HG02970 (cell line): ENCODE measurements around the gene IPPK.
"Not testable (repeated sequence)": the region's sequence is repeated elsewhere in the genome, so short reads cannot be mapped to it uniquely, and the experiment has no call there.

Source experiments
- ATAC-seq: cut with Tn5 transposase; IDR thresholded peaks from one replicate; pipeline ENCODE4 v1.9.1; 2021; ENCODE audit warnings: mild to moderate bottlenecking, moderate library complexity, moderate number of reproducible peaks; ENCODE audit not compliant: unreplicated experiment, low FRiP score

Gene IPPK

DNA sequence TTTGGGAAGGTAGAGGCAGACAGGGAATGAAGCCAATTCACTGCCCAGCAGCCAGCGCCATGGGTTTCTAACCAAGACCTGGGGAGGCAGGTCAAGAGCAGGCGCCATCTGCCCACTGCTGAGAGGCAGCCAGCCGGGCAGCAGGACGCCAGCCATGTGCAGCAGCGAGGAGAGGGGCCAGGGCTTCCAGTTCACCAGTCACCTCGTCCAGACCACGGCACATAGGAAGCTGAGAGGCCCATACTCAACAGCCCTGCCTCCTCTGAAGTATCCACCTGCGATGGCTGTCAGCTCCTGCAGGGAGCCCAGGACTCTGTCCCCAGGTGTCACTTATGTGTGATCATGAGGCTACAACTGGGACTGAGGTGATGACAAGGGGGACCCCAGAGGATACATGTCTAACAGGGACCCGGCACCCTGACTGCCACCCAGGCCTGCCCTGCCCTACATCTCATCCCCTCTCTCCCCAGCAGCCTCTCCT is 30.1 kb downstream of the IPPK start:
- ATAC-seq = no peak

DNA sequence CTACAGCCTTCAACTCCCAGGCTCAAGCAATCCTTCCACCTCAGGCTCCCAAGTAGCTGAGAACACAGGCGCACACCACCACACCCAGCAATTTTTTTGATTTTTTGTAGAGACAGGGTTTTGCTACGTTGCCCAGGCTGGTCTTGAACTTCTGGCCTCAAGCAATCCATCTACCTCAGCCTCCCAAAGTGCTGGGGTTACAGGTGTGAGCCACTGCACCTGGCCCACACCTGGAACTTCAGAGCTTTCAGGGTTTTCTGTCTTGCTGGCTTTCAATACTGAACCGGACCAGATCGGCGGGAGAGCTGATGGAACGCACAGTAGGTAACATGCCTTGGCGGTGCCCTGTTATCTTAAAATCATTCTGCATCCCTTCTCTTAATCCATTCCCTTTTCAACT is 30.8 kb downstream of the IPPK start:
- no peak for ATAC-seq

DNA sequence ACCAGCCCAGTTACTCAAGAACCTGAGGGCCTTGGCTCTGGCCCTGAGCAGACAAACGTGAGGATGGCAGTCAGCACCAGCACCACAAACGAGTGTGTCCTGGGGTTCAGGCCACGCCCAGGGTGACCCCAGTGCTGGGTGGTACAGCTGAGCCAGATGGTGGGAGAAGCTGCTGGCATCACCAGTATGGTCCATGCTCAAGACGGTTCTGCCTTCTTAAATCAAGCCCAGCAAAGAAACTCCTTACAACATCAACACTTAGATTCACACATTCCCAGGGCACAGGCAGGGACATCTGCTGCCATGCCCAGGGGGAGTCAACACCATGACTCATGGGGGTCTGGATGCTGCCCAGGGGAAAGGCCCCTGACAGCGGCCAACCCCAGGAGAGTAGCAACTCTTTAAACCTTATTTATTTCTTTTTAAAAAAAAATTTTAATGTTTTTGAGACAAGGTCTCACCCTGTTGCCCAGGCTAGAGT is 31.3 kb downstream of the IPPK start:
- ATAC-seq = no peak

DNA sequence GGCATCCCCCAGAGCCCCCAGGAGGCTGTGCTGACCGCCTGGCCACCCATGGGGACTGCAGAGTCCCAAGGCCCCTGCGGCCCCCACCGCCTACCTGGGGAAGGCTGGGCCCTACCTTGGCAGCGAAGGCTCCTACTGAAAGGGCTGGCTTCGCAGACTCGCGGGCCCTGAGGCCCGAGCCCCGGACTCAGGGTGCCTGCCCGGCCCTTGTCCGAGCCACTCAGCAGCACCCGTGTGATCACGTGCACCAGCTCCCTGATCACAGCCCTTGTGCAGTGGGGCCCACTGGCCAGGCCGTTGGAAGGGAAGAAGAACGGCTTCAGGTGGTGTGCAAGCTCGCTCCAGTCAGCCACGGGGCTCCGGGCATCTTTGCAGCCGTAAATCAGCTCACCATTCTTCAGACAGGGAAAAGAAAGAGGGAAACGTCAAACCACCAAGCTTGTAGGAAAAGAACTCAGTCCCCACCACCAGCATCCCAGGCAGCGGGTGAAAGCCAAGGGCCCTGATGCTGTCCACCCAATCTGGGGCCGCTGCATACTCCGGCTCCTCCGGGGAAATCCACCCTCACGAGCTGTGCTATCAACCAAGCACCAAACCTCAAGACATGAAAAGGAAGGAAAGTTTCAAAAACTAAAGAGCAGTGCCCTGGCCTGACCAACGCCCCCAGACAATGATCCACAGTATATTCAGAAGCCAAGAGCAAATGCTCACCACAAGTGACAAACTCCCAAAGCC is 31.9 kb downstream of the IPPK start:
- no peak for ATAC-seq

- ATAC-seq = no peak
These were observed 32.6 kb downstream of the IPPK start for GRCh38 chr9:92637326-92637725.

- no peak for ATAC-seq
These were observed 33.3 kb downstream of the IPPK start for GRCh38 chr9:92636627-92637026.

DNA sequence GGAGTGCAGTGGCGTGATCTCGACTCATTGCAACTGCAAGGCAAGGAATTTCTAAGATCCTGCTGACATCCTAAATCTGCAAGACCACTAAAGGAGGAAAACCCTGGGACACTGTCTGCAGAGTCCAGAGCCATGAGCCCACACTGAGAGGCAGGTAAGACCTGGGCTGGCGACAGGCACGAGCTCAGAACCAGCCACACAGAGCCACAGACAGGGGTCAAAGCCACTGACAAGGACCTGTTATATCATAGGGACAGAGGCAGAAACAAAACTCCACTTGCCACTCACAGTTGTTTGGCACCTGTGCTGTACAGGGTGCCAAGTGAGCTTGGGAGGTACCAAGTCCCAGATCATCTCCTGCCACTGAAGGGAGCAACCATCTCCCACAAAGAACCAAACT is 34.2 kb downstream of the IPPK start:
- ATAC-seq = no peak

DNA sequence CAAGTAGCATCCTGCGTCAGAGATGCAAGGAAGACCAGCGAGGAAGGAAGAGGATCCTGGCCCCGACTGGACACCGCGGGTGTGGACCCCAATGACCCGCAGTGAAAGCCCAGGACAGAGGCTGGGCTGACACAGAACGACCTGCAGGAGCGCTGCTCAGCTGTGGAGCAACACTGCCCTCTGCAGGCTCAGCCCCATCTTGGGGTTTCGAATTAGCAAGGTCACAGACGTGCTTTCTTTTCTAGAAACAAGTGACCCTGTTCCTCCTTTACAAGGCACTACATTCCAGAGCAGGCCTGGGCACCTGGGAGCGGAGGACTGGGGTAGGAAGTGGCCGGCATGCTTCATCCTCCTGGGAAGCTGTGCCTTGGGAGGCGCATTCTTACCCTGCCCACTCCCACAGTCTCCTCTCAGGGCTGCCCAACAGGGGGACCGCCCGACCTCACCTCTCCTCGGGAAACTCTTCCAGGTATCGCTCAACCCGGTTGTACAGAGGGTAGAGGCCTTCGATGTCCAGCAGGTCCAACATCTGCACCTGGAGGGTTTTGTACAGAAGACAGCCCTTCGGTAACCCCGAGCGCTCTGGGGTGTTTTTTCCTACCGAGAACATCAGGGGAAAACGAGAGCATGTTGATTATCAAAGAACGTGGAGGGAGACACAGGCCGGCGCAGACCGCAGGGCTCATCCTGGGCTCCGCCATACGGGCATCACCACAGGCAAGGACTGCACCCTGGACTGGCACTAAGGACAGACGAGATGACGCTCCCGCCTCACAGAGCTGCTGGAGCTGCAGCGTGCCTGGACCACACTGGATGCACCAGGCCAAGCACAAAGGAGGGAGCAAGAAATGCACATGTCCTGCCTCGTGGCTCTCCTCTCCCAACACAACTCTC is 35.0 kb downstream of the IPPK start:
- ATAC-seq = no peak

- ATAC-seq = no peak
These were observed 36.2 kb downstream of the IPPK start for GRCh38 chr9:92633614-92634278.

DNA sequence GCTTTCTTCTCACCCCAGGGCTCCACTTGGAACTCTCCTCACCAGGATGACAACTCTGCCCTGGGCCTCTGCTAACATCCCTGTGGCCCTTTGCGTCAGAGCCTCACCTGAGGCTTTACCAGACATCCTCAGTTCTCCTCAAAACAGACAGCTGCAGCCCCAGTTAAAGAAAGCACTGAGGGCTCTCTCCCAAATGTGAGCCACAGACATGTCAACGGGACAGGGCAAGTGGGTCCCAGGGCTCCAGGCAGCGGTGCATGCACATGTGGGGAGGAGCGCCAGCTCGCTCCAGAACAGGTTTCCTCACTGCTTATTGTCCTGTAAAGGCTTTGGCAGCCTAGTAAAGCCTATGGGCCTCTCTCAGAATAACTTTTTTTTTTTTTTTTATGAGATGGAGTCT is 37.3 kb downstream of the IPPK start:
- ATAC-seq = no peak

DNA sequence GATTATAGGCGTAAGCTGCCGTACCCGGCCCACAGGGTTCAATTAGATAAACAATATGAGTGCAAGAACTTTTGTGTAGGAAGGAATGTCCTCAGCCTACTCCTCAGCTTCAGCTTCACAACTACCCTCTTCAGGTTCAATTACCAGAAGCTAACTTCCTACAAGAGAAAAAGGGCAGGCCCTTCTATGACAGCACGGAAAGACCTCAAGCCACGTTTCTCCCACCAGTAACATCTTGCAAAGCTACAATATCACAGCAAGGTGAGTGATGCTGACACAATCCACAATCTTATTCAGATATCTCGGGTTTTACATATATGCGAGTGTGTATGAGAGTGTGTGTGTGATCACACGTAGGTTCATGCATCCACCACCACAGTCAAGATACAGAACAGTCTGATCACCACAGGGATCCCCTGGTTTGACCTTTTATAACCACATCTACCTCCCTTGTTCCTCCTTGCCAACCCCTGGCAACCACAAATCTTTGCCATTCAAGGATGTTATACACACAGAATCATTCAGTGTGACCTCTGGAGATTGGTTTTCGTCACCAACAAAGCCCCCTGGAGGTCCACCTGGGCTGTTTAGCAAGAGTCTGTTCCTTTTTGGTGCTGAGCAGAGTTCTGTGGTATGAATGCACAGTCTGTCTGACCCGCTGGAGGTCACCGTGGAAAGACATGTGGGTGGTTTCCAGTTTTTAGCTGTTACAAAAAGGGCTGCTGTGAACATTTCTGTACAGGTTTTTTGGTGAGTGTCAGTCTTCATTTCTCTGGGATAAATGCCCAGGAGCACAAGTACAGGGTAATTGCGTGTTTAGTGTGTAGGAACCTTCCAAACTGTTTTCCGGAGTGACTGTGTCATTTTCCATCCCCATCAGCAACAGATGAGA is 38.2 kb downstream of the IPPK start:
- no peak for ATAC-seq

GRCh38 chr9:92627651-92628050 is 42.3 kb downstream of the IPPK start:
- ATAC-seq = no peak

- ATAC-seq = no peak
These were observed 43.4 kb downstream of the IPPK start for GRCh38 chr9:92626484-92626883.

- ATAC-seq = not testable (repeated sequence)
These were observed 46.0 kb downstream of the IPPK start for GRCh38 chr9:92623936-92624335.

GRCh38 chr9:92620845-92621244 is 49.1 kb downstream of the IPPK start:
- no peak for ATAC-seq

DNA sequence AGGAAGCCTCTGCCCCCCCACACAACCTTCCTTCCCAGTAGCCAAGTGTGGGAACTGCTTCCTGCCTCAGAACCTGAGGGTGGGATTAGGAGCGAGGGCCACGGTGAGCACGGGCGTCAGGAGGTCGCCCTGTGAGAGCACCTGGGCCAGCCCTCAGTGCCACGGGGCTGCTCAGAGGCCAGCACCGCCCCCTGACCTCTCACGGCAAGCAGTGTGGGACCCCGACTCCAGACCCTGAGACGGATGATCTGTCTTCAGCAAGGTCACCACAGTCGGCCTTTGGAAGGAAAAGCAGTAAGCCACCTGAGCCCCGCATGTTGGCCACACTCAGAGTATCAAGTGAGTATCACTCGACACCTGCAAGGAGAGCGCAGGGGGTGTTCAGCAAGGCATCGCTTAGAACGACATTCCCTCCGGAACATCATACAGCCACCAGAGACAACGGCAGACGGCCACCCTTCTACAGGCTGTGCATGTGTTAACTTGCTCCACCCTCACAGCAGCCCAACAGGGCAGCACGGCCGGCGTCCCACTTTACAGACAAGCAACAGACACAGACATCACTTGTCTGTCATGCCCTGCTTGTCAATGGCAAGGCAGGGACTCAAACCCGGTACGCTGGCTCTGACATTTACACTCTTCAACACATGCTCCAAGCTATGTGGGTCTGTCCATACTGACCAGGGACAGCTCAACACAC is 50.2 kb downstream of the IPPK start:
- ATAC-seq = no peak

DNA sequence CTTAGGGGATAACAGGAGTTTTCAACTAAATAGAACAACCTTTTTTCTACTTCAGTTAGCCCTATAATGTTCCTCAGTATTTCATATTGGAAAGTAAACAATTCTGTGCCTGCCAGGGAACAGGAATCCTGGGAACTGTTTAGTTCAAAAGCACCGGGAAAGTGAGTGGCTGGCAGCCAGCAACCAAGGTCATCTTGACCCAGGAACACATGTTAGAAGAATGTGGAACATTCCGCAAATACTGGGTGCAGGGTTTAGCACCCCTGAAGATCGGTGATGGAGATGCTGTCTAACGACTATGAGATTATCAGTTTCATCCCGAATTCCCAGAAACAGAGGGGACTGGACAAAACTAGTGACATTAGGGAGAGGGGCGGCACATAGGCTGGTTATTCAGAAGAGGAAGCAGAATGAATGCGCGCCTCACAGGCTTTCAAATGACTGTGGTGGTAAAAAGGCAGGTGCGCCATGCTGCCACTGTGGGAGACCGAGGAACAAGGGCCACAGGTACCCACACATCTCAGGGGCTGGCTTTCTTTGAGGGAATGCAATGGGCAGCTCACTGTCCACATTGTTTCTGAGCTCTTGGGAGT is 51.2 kb downstream of the IPPK start:
- no peak for ATAC-seq

- no peak for ATAC-seq
These were observed 51.9 kb downstream of the IPPK start for GRCh38 chr9:92617951-92618510.
